Endothelial cell of umbilical vein (primary cell): Measurements from ENCODE around the gene ERVK3-1. TPM values are rescaled to one million over a fixed set of nuclear protein-coding genes. Genes with fewer than 3 reads are reported as not detected.

Experiments
- BruUV-seq: library from RNA; stranded (reverse); fragments of 400-500 nt; replicated peaks from 2 replicates; lab custom pipeline; 2021; lab: Mats Ljungman, UMichigan
- CTCF ChIA-PET: fragments of 300-600, 350-600 bp; sonication (Branson Sonifier 250); formaldehyde crosslinking; loops from one replicate; lab custom pipeline; 2021; ENCODE audit warnings: antibody characterized with exemption, inconsistent platforms; lab: Charles Lee
- POLR2A ChIA-PET: fragments of 300-600, 350-600 bp; sonication (Branson Sonifier 250); formaldehyde crosslinking; loops from one replicate; lab custom pipeline; 2021; ENCODE audit warnings: antibody characterized with exemption, inconsistent platforms; lab: Charles Lee
- DNase-seq: peaks from one replicate; pipeline ENCODE4 v3.0.0-alpha.2; 2011; ENCODE audit warnings: low read depth, low spot score
- FAIRE-seq: peaks from 2 replicates; lab custom pipeline; 2011; peaks lifted over from hg19 to GRCh38; lab: Jason Lieb, UNC
- H2AFZ ChIP-seq: 2 replicates; pipeline ENCODE4 v1.6.0; 2012; ENCODE audit warnings: low read depth, low read length, control low read depth, inconsistent platforms
- H3K27ac ChIP-seq: 2 replicates; pipeline ENCODE4 v1.5.1; 2011; ENCODE audit warnings: low read depth, mild to moderate bottlenecking, control low read depth, low read length, moderate library complexity; ENCODE audit not compliant: insufficient read depth
- H3K27me3 ChIP-seq, 2 experiments: 2 replicates each; pipeline versions ENCODE4 v1.6.0 to v1.6.1; 2011; ENCODE audit warnings: low read length in 2 of 2, mixed read lengths in 1 of 2; ENCODE audit not compliant: control insufficient read depth in 2 of 2, insufficient read depth in 2 of 2
- H3K36me3 ChIP-seq, 2 experiments: 2 replicates in 1 of 2; 3 replicates in 1 of 2; pipeline ENCODE4 v1.5.1; 2011; ENCODE audit warnings: low read length in 2 of 2, mild to moderate bottlenecking in 1 of 2, moderate library complexity in 1 of 2; ENCODE audit not compliant: control insufficient read depth in 2 of 2, insufficient read depth in 2 of 2; ENCODE audit errors: extremely low read depth in 1 of 2
- H3K4me1 ChIP-seq: 3 replicates; pipeline ENCODE4 v1.5.1; 2011; ENCODE audit warnings: mild to moderate bottlenecking, low read length; ENCODE audit not compliant: control insufficient read depth, insufficient read depth; ENCODE audit errors: extremely low read depth
- H3K4me2 ChIP-seq: 2 replicates; pipeline ENCODE4 v1.6.1; 2011; ENCODE audit warnings: low read length, control low read depth, mixed read lengths; ENCODE audit not compliant: insufficient read depth
- H3K4me3 ChIP-seq, 3 experiments: fragments of 200-600 bp in 1 of 3; sonication (generic), shearing (Covaris generic) in 1 of 3; replicated peaks in 1 of 3; 2 replicates each; pipeline ENCODE4 v1.5.1; 2011 to 2016; ENCODE audit warnings: control low read depth in 3 of 3, low read length in 3 of 3, mild to moderate bottlenecking in 2 of 3, inconsistent platforms in 1 of 3, low read depth in 1 of 3, moderate library complexity in 1 of 3; ENCODE audit not compliant: insufficient read depth in 1 of 3
- H3K79me2 ChIP-seq: 2 replicates; pipeline ENCODE4 v1.6.0; 2012; ENCODE audit warnings: low read length, inconsistent platforms; ENCODE audit not compliant: control insufficient read depth, insufficient read depth
- H3K9ac ChIP-seq: replicated peaks from 2 replicates; pipeline ENCODE3; 2011; ENCODE audit warnings: low read length, control low read depth; ENCODE audit not compliant: insufficient read depth; ENCODE audit errors: extremely low read depth
- H3K9me1 ChIP-seq: replicated peaks from 3 replicates; pipeline ENCODE4 v1.6.0; 2011; ENCODE audit warnings: mild to moderate bottlenecking, low read length; ENCODE audit not compliant: control insufficient read depth, insufficient read depth; ENCODE audit errors: extremely low read depth
- H3K9me3 ChIP-seq: replicated peaks from 2 replicates; pipeline ENCODE4 v1.5.1; 2012; ENCODE audit warnings: low read length, inconsistent platforms; ENCODE audit not compliant: control insufficient read depth, insufficient read depth
- H4K20me1 ChIP-seq: replicated peaks from 2 replicates; pipeline ENCODE3; 2011; ENCODE audit warnings: mild to moderate bottlenecking, low read length; ENCODE audit not compliant: control insufficient read depth, insufficient read depth; ENCODE audit errors: extremely low read depth
- CTCF ChIP-seq, 2 donors: IDR thresholded peaks; 1 replicate in 1 of 2; 2 replicates in 1 of 2; pipeline ENCODE4 v1.5.1; 2011; ENCODE audit warnings: low read length in 2 of 2, mild to moderate bottlenecking in 2 of 2, moderate library complexity in 2 of 2, control low read depth in 1 of 2, inconsistent platforms in 1 of 2, low read depth in 1 of 2; ENCODE audit not compliant: insufficient read depth in 1 of 2; ENCODE audit errors: extremely low read depth in 1 of 2
- EZH2 ChIP-seq: IDR thresholded peaks from 2 replicates; pipeline ENCODE4 v1.6.1; 2012; ENCODE audit warnings: borderline replicate concordance, low read depth, mild to moderate bottlenecking, moderate library complexity, low read length, inconsistent platforms; ENCODE audit not compliant: severe bottlenecking
- FOS ChIP-seq: IDR thresholded peaks from 2 replicates; pipeline ENCODE4 v1.6.1; 2011; ENCODE audit warnings: mild to moderate bottlenecking, low read length, moderate library complexity, borderline replicate concordance; ENCODE audit not compliant: insufficient read depth
- GATA2 ChIP-seq: IDR thresholded peaks from 2 replicates; pipeline ENCODE4 v1.7.0; 2011; ENCODE audit warnings: low read depth, mild to moderate bottlenecking, moderate library complexity, mixed read lengths, low read length; ENCODE audit not compliant: insufficient read length, insufficient read depth
- JUN ChIP-seq: IDR thresholded peaks from 2 replicates; pipeline ENCODE4 v1.6.1; 2011; ENCODE audit warnings: borderline replicate concordance, low read depth; ENCODE audit not compliant: insufficient read length, insufficient read depth
- MYC ChIP-seq: IDR thresholded peaks from one replicate; pipeline ENCODE4 v1.6.1; 2011; ENCODE audit warnings: mild to moderate bottlenecking, low read depth, low read length
- POLR2AphosphoS5 ChIP-seq: IDR thresholded peaks from 2 replicates; pipeline ENCODE4 v1.6.1; 2012; ENCODE audit warnings: low read depth, mild to moderate bottlenecking, control low read depth, low read length, moderate library complexity; ENCODE audit not compliant: insufficient read depth
- dilution Hi-C: fragments of 300-500 bp; cut with MboI; formaldehyde crosslinking; loops from one replicate; pipeline ENCODE4 v1.15.0; 2019; ENCODE audit warnings: low sequenced_read_pairs; ENCODE audit not compliant: extremely low pct_ligation_motif_present
- intact Hi-C: fragments of 100-400 bp; cut with micrococcal nuclease; formaldehyde crosslinking; loops from one replicate; pipeline ENCODE4 v1.10.0; 2022
- polyA plus RNA-seq, 4 experiments: library from polyadenylated mRNA; depleted of rRNA in 3 of 4; stranded (reverse) in 3 of 4; unstranded in 1 of 4; fragments of >200 nt; gene quantifications; 2 replicates each; pipeline versions ENCODE4 v1.2.1 to v1.2.3, GENCODE V29; 2011 to 2012; ENCODE audit warnings: missing spikeins in 1 of 4
- total RNA-seq: library from RNA; stranded (reverse); gene quantifications from 2 replicates; pipeline ENCODE4 v1.2.3, GENCODE V29; 2021
- TF ChIP-seq, protein P1 (sequence below): IDR thresholded peaks from 2 replicates; pipeline ENCODE4 v1.6.1; 2011; ENCODE audit not compliant: insufficient read depth, insufficient read length

The ERVK3-1 gene
- total and polyA plus RNA-seq, 2 donors (not counting 3 experiments of a cell fraction or from before 2014, with no cell fraction given), result 25.8 to 29.3 TPM

DNA sequence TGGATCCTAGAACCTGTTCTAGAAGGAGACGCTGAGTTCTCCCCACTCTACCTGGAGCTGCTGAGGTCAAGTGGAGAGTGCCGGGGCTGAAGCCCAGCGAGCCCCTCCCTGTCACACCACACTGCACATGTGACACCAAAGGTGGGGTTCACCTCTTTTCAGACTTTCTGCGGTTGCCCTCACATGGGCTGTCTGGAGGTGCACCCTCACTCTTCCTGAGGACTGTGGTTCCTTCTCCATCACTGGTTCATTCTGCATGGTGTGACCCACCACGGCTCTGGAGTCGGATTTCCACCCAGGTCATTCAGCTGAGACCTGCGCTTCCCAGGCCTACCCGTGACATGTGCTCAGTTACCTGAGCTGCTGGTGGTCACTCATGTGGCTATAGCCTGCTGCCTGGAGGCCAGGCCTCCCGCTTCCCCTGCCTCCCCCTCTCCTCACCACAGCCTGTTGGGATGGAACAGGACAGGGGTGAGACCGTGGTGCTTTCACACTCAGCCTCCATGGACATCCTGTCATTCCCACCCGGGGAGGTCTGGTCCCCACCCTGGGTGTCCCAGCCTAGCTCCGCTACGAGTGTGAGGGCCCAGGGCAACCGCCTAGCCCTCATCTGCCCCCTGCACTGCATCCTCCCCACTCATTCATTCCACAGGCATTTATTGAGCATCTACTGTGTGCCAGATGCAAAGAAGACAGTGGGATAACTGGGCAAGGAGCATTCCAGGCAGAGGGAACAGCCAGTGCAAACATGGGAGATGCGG, 48.7 kb downstream of the ERVK3-1 start:
- H4K20me1 ChIP-seq, result no peaks in the 10 kb centered on the region
- no peaks in the 10 kb centered on the region for H3K9me1 ChIP-seq
- no peaks in the 10 kb centered on the region for H3K36me3 ChIP-seq
- no peak overlapping the region for H3K9ac ChIP-seq
- no peak for DNase-seq
- ChIA-PET POLR2A (no interaction called here), CTCF (no interaction called here)
- intact Hi-C loops (no loop called here), dilution Hi-C loops (no loop called here)
- no peak overlapping the region for H3K4me2 ChIP-seq
- no peak overlapping the region for H2AFZ ChIP-seq
- H3K27me3 ChIP-seq, result peaks cover 32 to 44% of the 10 kb centered on the region in 2 experiments
- TF ChIP-seq CTCF (IDR thresholded peaks at IDR 0.05; ENCODE audit: extremely low read depth in 1 of 2, insufficient read depth in 1 of 2, low read depth in 1 of 2, low read length in 2 of 2), result no peak
- no peak for TF ChIP-seq FOS
- TF ChIP-seq, protein P1, sequence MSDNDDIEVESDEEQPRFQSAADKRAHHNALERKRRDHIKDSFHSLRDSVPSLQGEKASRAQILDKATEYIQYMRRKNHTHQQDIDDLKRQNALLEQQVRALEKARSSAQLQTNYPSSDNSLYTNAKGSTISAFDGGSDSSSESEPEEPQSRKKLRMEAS, result no peak
- TF ChIP-seq MYC, result no peak
- TF ChIP-seq EZH2, result no peak
- TF ChIP-seq GATA2, result no peak
- TF ChIP-seq POLR2AphosphoS5, result no peak
- no peak for TF ChIP-seq JUN
- BruUV-seq, result no TSS peak
- no peaks in the 10 kb centered on the region for H3K9me3 ChIP-seq
- no peaks in the 10 kb centered on the region for H3K79me2 ChIP-seq
- no peak overlapping the region for H3K27ac ChIP-seq
- no peak for FAIRE-seq
- peaks cover 10% of the 10 kb centered on the region for H3K4me1 ChIP-seq
- no peak overlapping the region for H3K4me3 ChIP-seq
